Thyroid gland (tissue), 4 donors: ENCODE measurements around the gene NUDT1. TPM values are rescaled to one million over a fixed set of nuclear protein-coding genes. Genes with fewer than 3 reads are reported as not detected.

ENCODE experiments used
- DNase-seq, 2 donors: peaks; one replicate each; pipeline ENCODE4 v3.0.0-alpha.2; 2019
- H3K27ac ChIP-seq, 3 donors: fragments of 200-600 bp; sonication (generic); 1 replicate in 2 of 3; 2 replicates in 1 of 3; pipeline ENCODE4 v1.5.1; 2016 to 2019; ENCODE audit warnings: mild to moderate bottlenecking in 1 of 3, moderate library complexity in 1 of 3
- H3K27me3 ChIP-seq: fragments of 200-600 bp; sonication (generic); one replicate; pipeline ENCODE4 v1.5.1; 2019
- H3K36me3 ChIP-seq, 2 donors: fragments of 200-600 bp; sonication (generic); one replicate each; pipeline ENCODE4 v1.5.1; 2016 to 2019
- H3K4me1 ChIP-seq, 2 donors: fragments of 200-600 bp; sonication (generic); one replicate each; pipeline ENCODE4 v1.5.1; 2017 to 2019
- H3K4me3 ChIP-seq, 3 donors: fragments of 200-600 bp; sonication (generic); replicated peaks in 1 of 3; 1 replicate in 2 of 3; 2 replicates in 1 of 3; pipeline ENCODE4 v1.5.1; 2016; ENCODE audit warnings: mild to moderate bottlenecking in 1 of 3
- H3K9me3 ChIP-seq: fragments of 200-600 bp; sonication (generic); one replicate; pipeline ENCODE4 v1.5.1; 2017
- CTCF ChIP-seq, 6 experiments: fragments of 200-600 bp in 3 of 6; fragments of 450-650 bp in 3 of 6; sonication (generic) in 3 of 6; IDR thresholded peaks; one replicate each; pipeline ENCODE4 v1.5.1; 2016 to 2019; ENCODE audit warnings: antibody characterized with exemption in 6 of 6, mild to moderate bottlenecking in 2 of 6, inconsistent platforms in 1 of 6, moderate library complexity in 1 of 6
- POLR2A ChIP-seq, 2 donors: fragments of 450-650 bp; IDR thresholded peaks; one replicate each; pipeline ENCODE4 v1.6.1; 2017; ENCODE audit warnings: antibody characterized with exemption in 2 of 2, mild to moderate bottlenecking in 2 of 2, moderate library complexity in 1 of 2
- WGBS, 2 donors: methylation state at CpG; one replicate each; pipeline ENCODE4 v1.1.5; 2017; 5-methylcytosine and 5-hydroxymethylcytosine counted together
- intact Hi-C: fragments of 100-400 bp; cut with DNase I; formaldehyde crosslinking; loops from one replicate; pipeline ENCODE4 v1.15.1; 2023
- total RNA-seq, 4 donors: library from RNA; depleted of rRNA; stranded (reverse); fragments of >200 nt; gene quantifications; one replicate each; pipeline ENCODE4 v1.2.3, GENCODE V29; 2016

NUDT1 gene
- total RNA-seq, 4 donors from 2014 or later, result 7.0 to 11.9 (median 9.8) TPM

- TF ChIP-seq CTCF (IDR thresholded peaks at IDR 0.05), result no peak
- TF ChIP-seq POLR2A (IDR thresholded peaks at IDR 0.05), result no peak
- Histone ChIP-seq H3K4me1 (no peaks in the 10 kb centered on the region), H3K9me3 (no peaks in the 10 kb centered on the region), H3K27ac (no peak overlapping the region), H3K27me3 (no peaks in the 10 kb centered on the region), H3K36me3 (no peaks in the 10 kb centered on the region), H3K4me3 (no peak overlapping the region)
- intact Hi-C loops, result loop anchor here (10.0 kb wide), 1 partner anchor 105 kb away; the partner anchor contains the start of gene EIF3B
- WGBS, 2 donors, result 68 to 85% methylated on average over 8 to 15 of the region's 27 CpGs
- DNase-seq, result no peak
These were observed 7.8 kb downstream of the NUDT1 start for GRCh38 chr7:2249744-2250323.

GRCh38 chr7:2251381-2251780 is 9.4 kb downstream of the NUDT1 start:
- H3K4me1 ChIP-seq, result no peaks in the 10 kb centered on the region
- 85 to 87% methylated on average over 7 to 10 of the region's 10 CpGs for WGBS, 2 donors
- H3K9me3 ChIP-seq, result no peaks in the 10 kb centered on the region
- intact Hi-C loops, result no loop called here
- no peak overlapping the region for H3K27ac ChIP-seq
- no peak for TF ChIP-seq POLR2A (IDR thresholded peaks at IDR 0.05)
- TF ChIP-seq CTCF (IDR thresholded peaks at IDR 0.05), result no peak
- H3K4me3 ChIP-seq, result no peak overlapping the region
- H3K36me3 ChIP-seq, result peaks cover 3 to 4% of the 10 kb centered on the region in 2 donors
- DNase-seq, result no peak
- no peaks in the 10 kb centered on the region for H3K27me3 ChIP-seq

- Histone ChIP-seq H3K27me3 (no peaks in the 10 kb centered on the region), H3K36me3 (peaks cover 6 to 8% of the 10 kb centered on the region in 2 donors), H3K9me3 (no peaks in the 10 kb centered on the region), H3K27ac (no peak overlapping the region), H3K4me3 (no peak overlapping the region), H3K4me1 (no peaks in the 10 kb centered on the region)
- intact Hi-C loops, result no loop called here
- 88% methylated on average over 24 of the region's 24 CpGs for WGBS, 2 donors
- no peak for DNase-seq
- no peak for TF ChIP-seq POLR2A (IDR thresholded peaks at IDR 0.05)
- TF ChIP-seq CTCF (IDR thresholded peaks at IDR 0.05), result no peak
These were observed 10.1 kb downstream of the NUDT1 start for GRCh38 chr7:2251841-2252771.

GRCh38 chr7:2253021-2253420 is 11.0 kb downstream of the NUDT1 start:
- no peak for TF ChIP-seq POLR2A (IDR thresholded peaks at IDR 0.05)
- no peak for TF ChIP-seq CTCF (IDR thresholded peaks at IDR 0.05)
- no peaks in the 10 kb centered on the region for H3K9me3 ChIP-seq
- no peak overlapping the region for H3K27ac ChIP-seq
- H3K27me3 ChIP-seq, result no peaks in the 10 kb centered on the region
- intact Hi-C loops, result no loop called here
- peaks cover 6 to 8% of the 10 kb centered on the region in 2 donors for H3K36me3 ChIP-seq
- WGBS, 2 donors, result 66 to 88% methylated on average over 7 of the region's 9 CpGs
- no peak for DNase-seq
- no peak overlapping the region for H3K4me3 ChIP-seq
- H3K4me1 ChIP-seq, result no peaks in the 10 kb centered on the region
